CD4-positive, alpha-beta T cell treated with Interleukin-6 at 100 ng/mL for 8 hours (primary cell): Measurements from ENCODE around the gene EDC4.

ENCODE experiments used
- DNase-seq: peaks from one replicate; pipeline ENCODE4 v3.0.0-alpha.2; 2020; ENCODE audit warnings: mixed read lengths, low spot score

EDC4 gene

DNA sequence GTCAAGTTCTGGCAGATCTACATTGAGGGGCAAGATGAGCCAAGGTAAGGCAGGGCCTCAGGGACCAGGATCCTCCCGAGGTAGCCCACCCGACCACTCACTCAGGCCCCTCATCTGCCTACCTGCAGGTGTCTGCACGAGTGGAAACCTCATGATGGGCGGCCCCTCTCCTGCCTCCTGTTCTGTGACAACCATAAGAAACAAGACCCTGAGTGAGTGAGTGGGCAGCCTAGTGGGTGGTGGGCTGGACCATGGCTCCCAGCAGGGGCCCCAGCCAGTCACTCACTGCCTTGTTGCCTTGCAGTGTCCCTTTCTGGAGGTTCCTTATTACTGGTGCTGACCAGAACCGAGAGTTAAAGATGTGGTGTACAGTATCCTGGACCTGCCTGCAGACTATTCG, 5.4 kb downstream of the EDC4 start:
- DNase-seq: no peak

DNA sequence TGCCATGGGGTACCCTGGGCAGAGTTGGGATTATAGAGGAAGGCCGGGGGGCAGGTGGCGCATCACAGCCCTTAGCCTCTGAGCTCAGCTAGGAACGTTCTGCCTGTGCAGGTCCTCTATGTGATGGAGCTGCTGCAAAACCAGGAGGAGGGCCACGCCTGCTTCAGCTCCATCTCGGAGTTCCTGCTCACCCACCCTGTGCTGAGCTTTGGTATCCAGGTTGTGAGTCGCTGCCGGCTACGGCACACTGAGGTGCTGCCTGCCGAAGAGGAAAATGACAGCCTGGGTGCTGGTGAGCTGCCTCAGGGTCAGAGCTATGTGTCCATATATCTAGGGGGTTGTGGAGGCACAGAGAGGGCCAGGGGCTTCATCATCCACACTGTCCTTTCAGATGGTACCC, 6.0 kb downstream of the EDC4 start:
- no peak for DNase-seq

DNA sequence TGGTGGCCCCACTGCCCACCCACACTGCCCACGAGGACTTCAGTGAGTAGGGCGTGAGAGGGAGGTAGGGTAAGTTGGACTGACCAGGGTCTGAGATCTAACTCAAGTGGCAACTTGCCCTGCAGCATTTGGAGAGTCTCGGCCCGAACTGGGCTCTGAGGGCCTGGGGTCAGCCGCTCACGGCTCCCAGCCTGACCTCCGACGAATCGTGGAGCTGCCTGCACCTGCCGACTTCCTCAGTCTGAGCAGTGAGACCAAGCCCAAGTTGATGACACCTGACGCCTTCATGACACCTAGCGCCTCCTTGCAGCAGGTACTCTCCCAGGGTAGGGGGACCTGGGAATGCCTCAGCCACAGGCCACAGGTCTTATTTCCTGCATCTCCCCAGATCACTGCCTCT, 6.6 kb downstream of the EDC4 start:
- no peak for DNase-seq

DNA sequence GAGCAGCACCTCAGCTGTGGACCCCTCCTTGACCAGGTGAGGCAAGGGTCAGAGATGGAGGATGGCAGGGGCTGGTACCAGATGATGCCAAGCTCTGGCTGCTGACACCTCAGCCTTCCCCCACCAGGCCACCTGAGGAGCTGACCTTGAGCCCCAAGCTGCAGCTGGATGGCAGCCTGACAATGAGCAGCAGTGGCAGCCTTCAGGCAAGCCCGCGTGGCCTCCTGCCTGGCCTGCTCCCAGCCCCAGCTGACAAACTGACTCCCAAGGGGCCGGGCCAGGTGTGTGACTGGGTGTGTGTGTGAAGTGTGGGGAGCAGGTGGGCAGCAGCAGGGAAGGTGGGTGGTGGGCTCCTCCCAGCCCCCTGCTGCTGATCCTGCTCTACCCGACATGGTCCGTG, 7.1 kb downstream of the EDC4 start:
- no peak for DNase-seq

DNA sequence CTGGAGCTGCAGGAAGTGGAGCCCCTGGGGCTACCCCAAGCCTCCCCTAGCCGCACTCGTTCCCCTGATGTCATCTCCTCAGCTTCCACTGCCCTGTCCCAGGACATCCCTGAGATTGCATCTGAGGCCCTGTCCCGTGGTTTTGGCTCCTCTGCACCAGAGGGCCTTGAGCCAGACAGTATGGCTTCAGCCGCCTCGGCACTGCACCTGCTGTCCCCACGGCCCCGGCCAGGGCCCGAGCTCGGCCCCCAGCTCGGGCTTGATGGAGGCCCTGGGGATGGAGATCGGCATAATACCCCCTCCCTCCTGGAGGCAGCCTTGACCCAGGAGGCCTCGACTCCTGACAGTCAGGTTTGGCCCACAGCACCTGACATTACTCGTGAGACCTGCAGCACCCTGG, 7.7 kb downstream of the EDC4 start:
- DNase-seq: no peak

DNA sequence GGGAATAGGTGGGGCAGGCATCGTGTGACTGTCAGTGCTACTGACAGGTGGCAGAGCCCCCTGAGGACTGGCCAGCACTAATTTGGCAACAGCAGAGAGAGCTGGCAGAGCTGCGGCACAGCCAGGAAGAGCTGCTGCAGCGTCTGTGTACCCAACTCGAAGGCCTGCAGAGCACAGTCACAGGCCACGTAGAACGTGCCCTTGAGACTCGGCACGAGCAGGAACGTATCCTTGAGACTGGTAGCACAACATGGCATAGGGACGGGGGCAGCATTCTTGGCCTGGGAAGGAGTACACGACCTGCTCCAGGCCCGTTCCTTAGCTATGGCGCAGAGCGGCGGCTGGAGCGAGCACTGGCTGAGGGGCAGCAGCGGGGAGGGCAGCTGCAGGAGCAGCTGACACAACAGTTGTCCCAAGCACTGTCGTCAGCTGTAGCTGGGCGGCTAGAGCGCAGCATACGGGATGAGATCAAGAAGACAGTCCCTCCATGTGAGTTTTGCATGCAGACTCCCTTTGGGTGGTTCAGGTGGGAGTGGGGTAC, 8.8 kb downstream of the EDC4 start:
- no peak for DNase-seq

DNA sequence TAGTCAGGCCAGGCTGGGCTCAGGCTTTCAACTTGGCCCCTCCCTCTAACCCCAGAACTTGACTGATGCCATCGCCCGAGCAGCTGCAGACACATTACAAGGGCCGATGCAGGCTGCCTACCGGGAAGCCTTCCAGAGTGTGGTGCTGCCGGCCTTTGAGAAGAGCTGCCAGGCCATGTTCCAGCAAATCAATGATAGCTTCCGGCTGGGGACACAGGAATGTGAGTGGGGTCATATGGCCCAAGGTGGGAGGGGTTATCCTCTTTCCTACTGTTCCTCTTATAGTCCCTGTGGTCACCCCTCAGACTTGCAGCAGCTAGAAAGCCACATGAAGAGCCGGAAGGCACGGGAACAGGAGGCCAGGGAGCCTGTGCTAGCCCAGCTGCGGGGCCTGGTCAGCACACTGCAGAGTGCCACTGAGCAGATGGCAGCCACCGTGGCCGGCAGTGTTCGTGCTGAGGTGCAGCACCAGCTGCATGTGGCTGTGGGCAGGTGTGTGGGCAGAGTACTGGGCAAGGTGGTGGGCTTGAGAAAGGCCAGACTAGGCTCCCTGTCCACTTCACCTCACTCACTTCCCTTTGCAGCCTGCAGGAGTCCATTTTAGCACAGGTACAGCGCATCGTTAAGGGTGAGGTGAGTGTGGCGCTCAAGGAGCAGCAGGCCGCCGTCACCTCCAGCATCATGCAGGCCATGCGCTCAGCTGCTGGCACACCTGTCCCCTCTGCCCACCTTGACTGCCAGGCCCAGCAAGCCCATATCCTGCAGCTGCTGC, 9.7 kb downstream of the EDC4 start:
- no peak for DNase-seq

DNA sequence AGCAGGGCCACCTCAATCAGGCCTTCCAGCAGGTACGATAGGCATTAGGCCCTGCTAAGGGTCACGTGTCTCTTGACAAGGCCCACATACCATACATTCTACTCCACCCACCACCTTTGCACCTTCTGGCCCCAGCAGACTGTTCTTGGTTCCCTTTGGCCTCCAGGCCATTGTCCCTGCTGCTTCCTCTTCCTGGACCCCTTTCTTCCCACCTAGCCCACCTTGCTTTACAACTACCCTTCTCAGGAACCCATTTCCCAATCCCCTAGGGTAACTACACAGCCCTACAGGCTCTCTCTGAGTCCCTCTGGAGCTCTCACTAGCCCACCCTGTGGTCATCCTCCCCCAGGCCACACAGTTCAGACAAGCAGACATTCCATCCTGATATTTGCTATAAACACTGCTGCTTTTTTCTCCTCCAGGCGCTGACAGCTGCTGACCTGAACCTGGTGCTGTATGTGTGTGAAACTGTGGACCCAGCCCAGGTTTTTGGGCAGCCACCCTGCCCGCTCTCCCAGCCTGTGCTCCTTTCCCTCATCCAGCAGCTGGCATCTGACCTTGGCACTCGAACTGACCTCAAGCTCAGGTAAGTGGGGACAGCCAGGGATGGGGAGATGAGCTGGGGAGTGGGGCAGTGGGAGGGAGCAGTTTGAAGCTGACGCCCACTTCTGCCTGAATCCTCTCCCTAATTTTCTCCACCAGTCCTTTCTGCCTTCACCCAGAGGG, 10.5 kb downstream of the EDC4 start:
- DNase-seq: no peak

DNA sequence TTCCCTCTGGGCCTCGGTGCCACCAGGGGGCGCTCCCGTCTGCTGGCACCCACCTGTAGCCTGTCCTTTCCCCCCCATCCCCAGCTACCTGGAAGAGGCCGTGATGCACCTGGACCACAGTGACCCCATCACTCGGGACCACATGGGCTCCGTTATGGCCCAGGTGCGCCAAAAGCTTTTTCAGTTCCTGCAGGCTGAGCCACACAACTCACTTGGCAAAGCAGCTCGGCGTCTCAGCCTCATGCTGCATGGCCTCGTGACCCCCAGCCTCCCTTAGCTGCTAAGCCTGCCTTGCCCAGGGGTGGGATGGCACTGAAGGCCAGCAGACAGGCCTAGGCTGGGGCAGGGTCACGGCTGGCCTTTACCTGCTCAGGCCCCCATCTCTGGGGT, 11.0 kb downstream of the EDC4 start:
- peak; percentile 65 for DNase-seq

DNA sequence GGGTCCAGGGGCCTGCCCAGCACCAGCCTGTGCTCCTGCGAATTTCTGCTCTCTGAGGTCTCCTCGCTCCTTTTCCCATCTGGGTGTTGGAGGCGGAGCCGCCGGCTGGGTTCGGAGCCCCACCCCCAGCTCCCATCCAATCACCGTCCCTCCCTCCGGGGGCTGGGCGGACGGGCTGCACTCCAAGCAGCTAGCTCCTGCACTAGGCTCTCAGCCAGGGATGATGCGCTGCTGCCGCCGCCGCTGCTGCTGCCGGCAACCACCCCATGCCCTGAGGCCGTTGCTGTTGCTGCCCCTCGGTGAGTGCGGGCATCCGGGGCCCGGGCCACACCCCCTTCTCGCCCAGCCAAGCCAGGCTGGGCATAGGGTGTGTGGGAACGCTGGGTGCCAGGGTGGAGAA, 11.8 kb downstream of the EDC4 start, which contains the start of gene NRN1L:
NRN1L (plus strand) TSS at position 202 of the 400 bp plus-strand sequence; CDS start at position 221, 19 bp downstream.
- DNase-seq: no peak

DNA sequence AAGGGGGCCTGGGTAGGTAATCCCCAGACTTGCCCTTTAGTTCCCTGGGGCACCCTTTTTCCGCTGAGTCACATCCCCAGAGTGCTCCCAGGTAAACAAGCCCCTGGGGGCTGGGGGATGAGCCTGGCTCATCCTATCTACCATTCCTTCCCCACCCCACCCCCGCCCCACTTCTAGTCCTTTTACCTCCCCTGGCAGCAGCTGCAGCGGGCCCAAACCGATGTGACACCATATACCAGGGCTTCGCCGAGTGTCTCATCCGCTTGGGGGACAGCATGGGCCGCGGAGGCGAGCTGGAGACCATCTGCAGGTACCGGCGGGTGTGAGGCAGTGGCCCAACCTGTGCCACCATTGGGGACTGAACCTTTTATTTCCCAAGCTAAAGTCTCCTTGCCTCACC, 12.7 kb downstream of the EDC4 start:
- DNase-seq: no peak

DNA sequence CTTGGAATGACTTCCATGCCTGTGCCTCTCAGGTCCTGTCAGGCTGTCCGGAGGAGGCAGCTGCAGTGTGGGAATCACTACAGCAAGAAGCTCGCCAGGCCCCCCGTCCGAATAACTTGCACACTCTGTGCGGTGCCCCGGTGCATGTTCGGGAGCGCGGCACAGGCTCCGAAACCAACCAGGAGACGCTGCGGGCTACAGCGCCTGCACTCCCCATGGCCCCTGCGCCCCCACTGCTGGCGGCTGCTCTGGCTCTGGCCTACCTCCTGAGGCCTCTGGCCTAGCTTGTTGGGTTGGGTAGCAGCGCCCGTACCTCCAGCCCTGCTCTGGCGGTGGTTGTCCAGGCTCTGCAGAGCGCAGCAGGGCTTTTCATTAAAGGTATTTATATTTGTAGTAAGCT, 13.1 kb downstream of the EDC4 start:
- DNase-seq: no peak

DNA sequence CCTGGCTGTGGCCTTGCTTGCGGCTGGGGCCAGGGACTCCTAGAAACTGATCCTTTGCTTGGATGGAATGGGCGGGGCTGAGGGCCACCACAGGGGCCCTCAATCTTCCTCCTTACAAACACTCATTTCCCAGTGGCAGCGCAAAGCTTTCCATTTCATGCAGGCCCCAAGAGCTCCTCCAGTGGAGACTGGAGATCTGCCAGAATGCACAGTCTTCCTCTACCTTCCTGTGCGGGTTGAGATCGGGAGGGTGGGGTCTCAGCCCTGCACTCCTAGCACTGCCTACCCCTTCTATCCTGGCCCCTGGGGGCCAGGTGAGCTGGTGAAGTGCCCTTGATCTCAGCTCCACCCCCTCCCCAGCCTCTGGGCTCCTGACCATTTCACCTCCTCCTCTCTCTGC, 13.5 kb downstream of the EDC4 start:
- no peak for DNase-seq

DNA sequence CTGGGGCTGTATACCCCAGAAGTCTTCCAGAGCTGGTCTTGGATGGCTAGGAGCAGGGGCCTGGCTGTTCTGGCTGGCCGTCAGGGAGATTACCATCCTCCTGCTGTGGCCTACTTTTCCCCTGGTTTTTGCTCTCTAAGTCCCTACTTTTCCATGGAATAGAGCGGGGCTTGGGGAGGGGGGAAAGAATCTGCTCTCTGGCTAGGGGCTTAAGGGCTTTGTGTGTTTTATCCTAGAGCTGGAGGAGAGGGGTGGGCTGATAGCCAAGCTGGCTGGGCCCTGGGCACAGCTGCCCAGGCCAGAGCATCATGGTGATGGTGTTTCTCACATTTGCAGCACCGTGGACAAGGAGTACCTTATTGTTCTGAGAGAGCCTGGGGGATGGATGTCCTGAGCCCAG, 15.5 kb downstream of the EDC4 start:
- DNase-seq: no peak

DNA sequence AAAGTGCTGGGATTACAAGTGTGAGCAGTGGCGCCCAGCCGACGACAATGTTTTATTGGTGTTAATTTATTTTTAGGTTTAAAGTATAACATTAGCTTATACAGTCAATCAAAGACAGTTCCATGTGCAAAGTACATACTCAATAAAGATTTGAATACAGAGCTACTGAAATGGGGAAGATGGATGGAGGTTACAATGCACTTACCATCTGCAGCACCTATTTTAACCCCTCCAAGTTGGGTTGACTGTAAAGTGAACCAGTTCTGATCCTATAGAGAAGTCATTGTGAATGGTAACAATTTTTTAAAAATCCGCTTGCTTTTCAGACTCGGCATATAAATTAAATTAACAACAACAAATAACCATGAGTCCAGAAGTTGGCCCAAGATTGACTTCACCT, 19.5 kb downstream of the EDC4 start:
- DNase-seq: no peak

DNA sequence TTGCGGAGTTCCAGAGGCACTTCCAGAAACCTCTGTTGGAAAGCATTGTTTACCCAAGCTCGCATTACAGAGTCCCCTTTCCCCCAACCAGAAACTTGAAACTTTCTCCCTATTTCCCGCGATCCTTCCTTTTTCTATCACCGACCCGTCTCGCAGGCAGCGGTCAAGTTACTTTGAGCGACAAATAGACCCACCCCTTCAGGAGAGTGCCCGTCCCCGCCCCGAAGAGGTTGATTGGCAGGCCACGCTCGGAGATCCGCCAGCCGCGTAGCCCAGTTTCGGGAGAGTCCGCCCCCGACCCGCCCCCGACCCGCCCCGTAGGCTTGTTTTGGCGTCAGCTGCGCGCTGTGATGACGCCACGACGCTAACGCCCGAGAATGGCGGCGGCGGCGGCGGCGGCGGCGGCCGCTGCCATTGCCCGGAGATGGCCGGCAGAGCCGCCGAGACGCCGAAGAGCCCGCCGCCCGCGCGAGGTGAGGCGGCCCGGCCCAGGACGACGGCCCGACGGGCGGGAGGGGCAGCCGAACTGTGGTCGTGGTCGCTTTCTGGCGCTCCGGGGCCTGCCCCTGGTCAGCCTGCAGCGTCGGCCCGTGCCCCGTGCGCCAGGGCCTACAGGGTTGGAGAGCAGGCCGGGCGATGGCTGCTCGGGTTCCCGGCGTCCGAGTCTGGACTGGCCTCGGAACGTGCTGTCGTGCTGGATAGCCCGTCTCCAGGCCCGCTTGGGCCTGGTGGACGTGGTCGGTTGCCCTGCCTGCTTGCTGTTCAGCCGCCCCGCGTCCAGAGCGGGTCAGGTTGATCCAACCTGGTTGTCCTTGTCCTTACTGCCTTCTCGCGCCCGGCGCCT, 20.3 kb downstream of the EDC4 start, which contains the start of gene PSKH1:
PSKH1 (plus strand) TSS at position 356 of the 844 bp plus-strand sequence. CDS start 15,496 bp downstream, outside the sequence.
- peak; percentile 94 for DNase-seq

DNA sequence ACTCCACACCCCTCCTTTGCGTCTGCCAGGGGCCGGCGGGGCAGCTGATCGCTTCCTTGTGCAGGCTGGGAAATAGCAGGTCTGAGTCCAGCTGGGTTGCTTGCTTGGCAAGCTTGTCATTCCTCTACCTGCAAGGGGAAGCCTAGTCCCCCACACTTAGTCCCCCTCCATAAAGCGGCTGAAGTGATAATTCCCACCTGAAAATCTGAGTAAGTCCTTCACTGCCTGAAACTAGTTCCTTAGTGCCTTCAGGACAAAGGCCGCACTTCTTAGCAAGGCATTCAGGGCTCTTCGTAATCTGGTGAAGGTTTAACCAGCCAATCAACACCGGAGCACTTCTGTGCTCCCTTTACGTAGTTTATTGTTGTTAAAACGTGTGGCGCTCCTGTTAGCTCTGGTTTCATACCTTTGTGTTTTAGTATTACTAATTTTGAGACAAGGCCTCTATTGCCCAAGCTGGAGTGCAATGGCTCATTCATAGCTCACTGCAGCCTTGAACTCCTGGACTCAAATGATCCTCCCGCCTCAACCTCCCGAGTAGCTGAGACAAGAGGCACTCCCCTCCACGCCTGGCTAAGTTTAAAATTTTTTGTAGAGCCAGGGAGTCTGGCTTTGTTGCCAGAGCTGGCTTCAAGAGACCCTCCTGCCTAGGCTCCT, 21.0 kb downstream of the EDC4 start:
- no peak for DNase-seq

DNA sequence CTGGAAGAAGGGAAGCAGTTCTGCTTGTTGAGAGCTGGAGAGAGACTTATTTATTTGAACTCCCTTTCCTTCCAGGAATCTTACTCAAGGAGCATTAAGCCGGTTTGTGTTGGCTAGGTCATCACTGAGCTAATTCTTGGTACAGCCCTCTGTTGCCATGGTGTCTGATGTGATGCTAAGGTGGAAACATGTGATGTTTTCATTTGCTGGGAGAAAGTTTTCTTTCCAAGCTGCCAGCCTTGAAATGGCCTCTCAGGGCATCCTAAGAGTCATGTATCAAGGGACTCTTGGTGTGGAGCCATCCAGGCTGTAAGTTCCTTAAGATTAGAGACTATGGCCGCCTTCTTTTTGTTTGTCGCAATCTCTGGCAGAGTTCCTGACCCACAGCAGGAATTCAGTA, 24.4 kb downstream of the EDC4 start:
- no peak for DNase-seq

DNA sequence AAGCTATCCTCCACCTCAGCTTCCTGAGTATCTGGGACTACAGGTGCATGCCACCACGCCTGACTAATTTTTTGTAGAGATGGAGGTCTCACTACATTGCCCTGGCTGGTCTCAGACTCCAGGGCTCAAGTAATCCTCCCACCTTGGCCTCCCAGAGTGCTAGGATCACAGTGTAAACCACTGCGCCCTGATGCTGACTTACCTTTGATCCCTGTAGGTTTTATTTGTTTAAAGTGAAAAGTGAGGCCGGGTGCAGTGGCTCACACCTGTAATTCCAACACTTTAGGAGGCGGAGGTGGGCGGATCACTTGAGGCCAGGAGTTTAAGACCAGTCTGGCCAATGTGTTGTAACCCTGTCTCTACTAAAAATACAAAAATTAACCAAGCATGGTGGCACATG, 28.9 kb downstream of the EDC4 start:
- DNase-seq: no peak

DNA sequence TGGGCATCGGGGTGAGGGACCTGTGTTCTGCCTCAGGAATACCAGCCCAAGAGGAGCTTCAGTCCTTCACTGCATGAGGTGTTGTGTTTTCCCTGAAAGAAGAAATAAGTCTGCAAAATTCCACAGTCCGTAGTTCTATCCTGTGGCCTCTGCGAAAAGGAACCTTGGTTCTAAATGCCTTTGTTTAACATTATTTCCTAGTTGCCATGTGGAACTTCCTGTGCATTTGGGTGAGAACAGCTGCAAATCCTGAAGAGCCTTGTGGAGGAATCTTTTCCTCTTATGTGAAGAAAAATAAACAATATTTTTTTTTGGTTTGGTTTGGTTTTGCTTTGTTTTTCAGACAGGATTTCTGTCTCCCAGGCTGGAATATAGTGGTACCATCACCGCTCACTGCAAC, 30.0 kb downstream of the EDC4 start:
- no peak for DNase-seq

DNA sequence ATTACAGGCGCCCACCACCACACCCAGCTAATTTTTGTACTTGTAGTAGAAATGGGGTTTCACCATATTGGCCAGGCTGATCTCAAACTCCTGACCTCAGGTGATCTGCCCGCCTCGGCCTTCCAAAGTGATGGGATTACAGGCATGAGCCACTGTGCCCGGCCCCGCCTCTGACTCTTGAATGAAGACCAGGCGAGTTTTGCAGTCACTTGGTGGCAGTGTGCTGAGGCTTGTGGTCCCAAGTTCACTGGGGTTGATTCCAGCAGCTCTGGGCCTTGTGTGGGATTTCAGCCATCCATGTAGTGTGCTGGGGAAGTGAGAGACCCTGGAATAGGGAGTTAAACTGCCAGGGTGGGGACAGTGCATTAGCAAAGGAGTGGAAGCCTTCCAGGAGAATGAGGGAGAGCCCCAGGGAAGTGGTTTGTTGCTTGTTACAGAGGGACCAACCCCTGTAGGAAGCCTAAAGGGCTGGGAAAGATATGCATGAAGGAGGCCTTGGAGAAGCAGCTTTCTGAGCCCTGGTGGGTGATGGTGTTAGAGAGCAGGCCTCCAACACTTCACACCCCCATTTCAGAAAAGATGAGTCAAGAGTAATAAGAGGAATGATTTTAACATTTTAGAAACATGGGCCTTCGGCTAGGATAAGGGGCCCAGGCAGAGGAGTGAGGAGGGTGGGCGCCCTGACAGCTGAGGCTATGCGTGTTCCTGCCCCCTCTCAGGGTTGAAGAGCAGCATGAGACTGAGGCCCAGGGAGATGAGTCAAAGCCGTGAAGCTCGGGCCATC, 34.7 kb downstream of the EDC4 start:
- DNase-seq: no peak
